HG03575 (cell line): ENCODE data around the gene MED19.
"Not testable (repeated sequence)": the region's sequence is repeated elsewhere in the genome, so short reads cannot be mapped to it uniquely, and the experiment has no call there.

ENCODE experiments used
- ATAC-seq: cut with Tn5 transposase; IDR thresholded peaks from one replicate; pipeline ENCODE4 v1.9.1; 2021; ENCODE audit not compliant: unreplicated experiment, insufficient number of reproducible peaks, low FRiP score; ENCODE audit errors: extremely low read depth

MED19 gene

DNA sequence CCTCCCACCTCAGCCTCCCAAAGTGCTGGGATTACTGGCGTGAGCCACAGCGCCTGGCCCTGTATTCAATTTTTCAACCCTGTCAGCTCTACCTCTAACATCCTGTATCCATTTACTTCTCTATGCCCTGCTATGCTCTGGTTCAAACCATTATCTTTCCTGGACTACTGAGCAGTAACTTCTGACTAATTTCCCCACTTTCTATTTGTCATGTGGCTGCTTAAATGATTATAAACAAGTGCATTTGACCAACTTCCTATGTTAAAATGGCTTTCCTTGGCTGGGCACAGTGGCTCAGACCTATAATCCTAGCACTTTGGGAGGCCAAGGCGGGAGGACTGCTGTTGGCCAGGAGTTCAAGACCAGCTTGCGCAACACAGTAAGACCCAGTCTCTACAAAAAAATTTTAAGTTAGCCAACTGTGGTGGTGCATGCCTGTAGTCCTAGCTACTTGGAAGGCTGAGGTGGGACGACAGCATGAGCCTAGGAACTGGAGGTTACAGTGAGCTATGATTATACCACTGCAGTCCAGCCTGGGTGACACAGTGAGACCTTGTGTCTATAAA lies 2.1 kb downstream of the MED19 start:
- no peak for ATAC-seq

DNA sequence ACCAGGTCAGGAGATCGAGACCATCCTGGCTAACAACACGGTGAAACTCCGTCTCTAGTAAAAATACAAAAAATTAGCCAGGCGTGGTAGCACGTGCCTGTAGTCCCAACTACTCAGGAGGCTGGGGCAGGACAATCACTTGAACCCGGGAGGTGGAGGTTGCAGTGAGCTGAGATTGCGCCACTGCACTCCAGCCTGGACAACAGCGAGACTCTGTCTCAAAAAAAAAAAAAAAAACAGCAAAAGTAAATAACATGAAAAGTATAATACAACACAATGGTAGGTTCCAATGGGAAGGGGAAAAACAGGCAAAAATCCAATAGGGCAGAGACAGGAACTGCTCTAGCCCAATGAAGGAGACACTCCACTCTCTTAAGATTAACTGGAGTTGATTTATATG lies 6.6 kb downstream of the MED19 start:
- not testable (repeated sequence) for ATAC-seq

DNA sequence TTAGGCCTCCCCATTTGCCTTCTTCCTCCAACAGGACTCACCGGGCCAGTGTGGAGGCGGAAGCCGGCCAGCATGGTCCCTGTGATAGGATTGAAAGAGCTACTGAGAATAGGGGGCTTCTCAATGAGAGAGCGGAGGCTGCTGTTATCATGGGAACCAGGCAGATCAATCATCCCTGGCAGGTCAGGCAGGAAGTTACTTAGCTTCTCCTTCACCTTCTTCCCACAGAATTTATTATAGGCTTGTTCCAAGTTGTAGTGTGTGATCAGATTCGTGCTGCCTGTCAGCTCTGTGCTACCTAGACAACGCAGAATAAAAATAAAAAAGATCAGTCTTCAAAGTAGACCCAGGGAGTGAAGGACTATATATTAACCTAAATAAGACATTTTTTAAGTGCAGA lies 7.1 kb downstream of the MED19 start:
- no peak for ATAC-seq

DNA sequence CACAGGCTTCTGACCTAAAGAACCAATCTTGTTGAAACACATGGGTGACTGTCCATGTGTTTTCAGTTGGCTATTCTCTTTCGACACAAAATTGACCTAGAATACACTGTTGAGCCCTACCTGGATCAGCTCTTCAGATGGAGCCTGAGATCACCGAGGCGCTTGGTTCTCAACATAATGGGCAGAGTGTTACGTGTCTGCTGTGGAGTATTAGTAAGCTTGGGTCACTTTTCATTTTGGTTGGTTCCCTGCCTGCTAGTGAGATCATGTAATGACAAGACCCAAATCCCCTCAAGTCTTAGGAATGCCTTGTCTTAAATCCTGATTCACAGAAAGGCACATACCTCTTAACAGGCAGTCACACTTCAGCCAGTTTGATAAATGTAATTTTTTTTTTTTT lies 8.7 kb downstream of the MED19 start:
- no peak for ATAC-seq

DNA sequence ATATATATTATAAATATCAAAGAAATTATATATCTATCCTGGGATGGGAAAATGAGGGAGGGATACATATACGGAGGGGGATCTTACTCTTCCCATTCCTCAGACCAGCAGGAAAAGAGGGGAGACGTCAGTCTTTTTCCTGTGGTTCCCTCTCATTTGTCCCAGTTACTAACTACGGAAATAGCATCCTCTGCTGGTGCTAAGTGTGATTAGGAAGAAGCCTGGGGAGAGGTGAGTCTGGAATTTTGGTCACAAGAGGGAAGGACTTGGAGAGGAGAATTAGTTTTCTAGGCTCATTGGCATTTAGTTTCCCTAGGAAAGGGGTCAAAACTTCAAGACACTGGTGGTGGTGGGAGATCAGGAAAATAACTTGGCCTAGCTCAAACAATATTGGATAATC lies 11.6 kb downstream of the MED19 start:
- no peak for ATAC-seq

GRCh38 chr11:57699813-57700212 lies 12.2 kb downstream of the MED19 start:
- no peak for ATAC-seq

GRCh38 chr11:57698843-57699365 lies 13.1 kb downstream of the MED19 start:
- ATAC-seq = no peak

GRCh38 chr11:57690474-57690873 lies 21.5 kb downstream of the MED19 start:
- ATAC-seq = not testable (repeated sequence)

- no peak for ATAC-seq
Measured at GRCh38 chr11:57681168-57681567, 30.8 kb downstream of the MED19 start.

- no peak for ATAC-seq
Measured at GRCh38 chr11:57680552-57680874, 31.5 kb downstream of the MED19 start.

- no peak for ATAC-seq
Measured at GRCh38 chr11:57679396-57679795, 32.6 kb downstream of the MED19 start.

- ATAC-seq = no peak
Measured at GRCh38 chr11:57675176-57675941, 36.7 kb downstream of the MED19 start.

- no peak for ATAC-seq
Measured at GRCh38 chr11:57674251-57674650, 37.8 kb downstream of the MED19 start.

GRCh38 chr11:57668434-57668782 lies 43.6 kb downstream of the MED19 start:
- no peak for ATAC-seq

GRCh38 chr11:57667736-57668433 lies 44.1 kb downstream of the MED19 start, which contains the start of gene ZDHHC5:
Gene ZDHHC5 (plus strand): TSS chr11:57668114. CDS start chr11:57673091, 4,977 bp downstream.
- peak; percentile 64 for ATAC-seq

GRCh38 chr11:57667117-57667735 lies 44.8 kb downstream of the MED19 start:
- peak; percentile 64 for ATAC-seq

- no peak for ATAC-seq
Measured at GRCh38 chr11:57663975-57664374, 48.0 kb downstream of the MED19 start.

GRCh38 chr11:57662893-57663292 lies 49.1 kb downstream of the MED19 start:
- no peak for ATAC-seq

DNA sequence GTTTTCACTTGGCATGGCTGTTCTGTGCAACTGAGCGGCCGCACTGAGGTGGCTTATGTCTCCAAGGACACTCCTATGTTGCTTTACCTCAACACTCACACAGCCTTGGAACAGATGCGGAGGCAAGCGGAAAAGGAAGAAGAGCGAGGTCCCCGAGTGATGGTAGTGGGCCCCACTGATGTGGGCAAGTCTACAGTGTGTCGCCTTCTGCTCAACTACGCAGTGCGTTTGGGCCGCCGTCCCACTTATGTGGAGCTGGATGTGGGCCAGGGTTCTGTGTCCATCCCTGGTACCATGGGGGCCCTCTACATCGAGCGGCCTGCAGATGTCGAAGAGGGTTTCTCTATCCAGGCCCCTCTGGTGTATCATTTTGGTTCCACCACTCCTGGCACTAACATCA lies 52.3 kb downstream of the MED19 start:
- ATAC-seq = no peak

- no peak for ATAC-seq
Measured at GRCh38 chr11:57658023-57658361, 54.0 kb downstream of the MED19 start.
